Measurements from ENCODE around the gene STK33. TPM values are rescaled to one million over a fixed set of nuclear protein-coding genes. Genes with fewer than 3 reads are reported as not detected.
A peak's percentile ranks its signal among the peaks of the same experiment; 100 is the strongest.

Gene STK33
- total RNA-seq, 3 donors from 2014 or later = 0.90 to 15.1 (median 3.4) TPM

GRCh38 chr11:8357505-8357888 lies 236.5 kb downstream of the STK33 start:
- Histone ChIP-seq H3K4me3 (no peak overlapping the region), H3K9me3 (no peaks in the 10 kb centered on the region), H3K36me3 (ENCODE audit: low read depth) (no peaks in the 10 kb centered on the region), H3K4me1 (ENCODE audit: low read depth) (peaks cover 8% of the 10 kb centered on the region)
- TF ChIP-seq CTCF (IDR thresholded peaks at IDR 0.05) = no peak
- intact Hi-C loops (cut with DNase I, micrococcal nuclease) = no loop called here
- DNase-seq (no peak), ATAC-seq (no peak)

DNA sequence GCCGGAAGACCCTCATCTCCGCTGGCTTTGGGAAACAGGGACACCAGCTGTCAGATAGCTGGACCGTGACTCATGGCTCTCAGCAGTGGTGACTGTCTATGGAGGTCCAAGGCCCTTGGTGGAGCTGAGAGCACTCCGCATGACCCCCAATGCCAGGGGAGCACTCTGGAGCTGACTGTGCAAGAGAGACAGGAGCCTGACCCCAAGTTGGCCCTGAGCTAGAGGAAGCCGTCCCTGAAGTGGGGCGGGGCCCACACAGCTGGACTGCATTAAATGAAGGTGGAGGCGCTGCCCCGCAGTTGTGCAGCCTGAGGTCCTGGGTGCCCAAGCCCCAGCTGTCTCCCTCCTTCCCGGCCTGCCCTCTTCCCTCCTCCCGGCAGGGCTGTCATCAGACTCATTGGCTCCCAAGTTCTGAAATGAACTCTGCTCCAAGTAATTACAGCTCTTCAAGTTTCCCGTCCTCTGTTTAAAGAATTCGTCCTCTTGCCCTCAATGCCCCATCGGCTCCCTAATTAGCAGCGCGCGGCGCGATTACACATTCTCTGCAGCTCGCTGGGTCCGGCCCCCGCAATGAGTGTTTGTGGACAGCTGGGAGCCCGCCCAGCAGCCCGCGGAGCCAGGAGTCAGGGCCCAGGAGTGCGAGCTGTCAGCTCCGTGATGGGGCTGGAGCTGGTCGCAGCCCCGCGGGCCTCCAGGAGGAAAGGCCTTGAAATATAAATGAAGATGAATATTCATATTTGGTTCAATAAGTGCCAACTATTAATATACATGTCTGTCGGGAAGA lies 237.1 kb downstream of the STK33 start:
- TF ChIP-seq CTCF (IDR thresholded peaks at IDR 0.05) = no peak
- ATAC-seq (peak; percentile 38), DNase-seq (peak in 1 of 3 donors; percentile 15)
- no peaks in the 10 kb centered on the region for H3K9me3 ChIP-seq
- no peak overlapping the region for H3K4me3 ChIP-seq
- peaks cover 8% of the 10 kb centered on the region for H3K4me1 ChIP-seq (ENCODE audit: low read depth)
- no peaks in the 10 kb centered on the region for H3K36me3 ChIP-seq (ENCODE audit: low read depth)
- intact Hi-C loops (cut with DNase I, micrococcal nuclease) = no loop called here

GRCh38 chr11:8356216-8356615 lies 237.8 kb downstream of the STK33 start:
- intact Hi-C loops (cut with DNase I, micrococcal nuclease) = no loop called here
- no peak for TF ChIP-seq CTCF (IDR thresholded peaks at IDR 0.05)

GRCh38 chr11:8355416-8355742 lies 238.6 kb downstream of the STK33 start:
- ATAC-seq (no peak), DNase-seq (no peak)
- TF ChIP-seq CTCF (IDR thresholded peaks at IDR 0.05) = no peak
- Histone ChIP-seq H3K36me3 (ENCODE audit: low read depth) (no peaks in the 10 kb centered on the region), H3K9me3 (no peaks in the 10 kb centered on the region), H3K4me1 (ENCODE audit: low read depth) (peaks cover 8% of the 10 kb centered on the region), H3K4me3 (no peak overlapping the region)
- intact Hi-C loops (cut with DNase I, micrococcal nuclease) = no loop called here

More at GRCh38 chr11:8356216-8356615, 237.8 kb downstream of the STK33 start:
- ATAC-seq (no peak), DNase-seq (no peak)
- Histone ChIP-seq H3K36me3 (ENCODE audit: low read depth) (no peaks in the 10 kb centered on the region), H3K9me3 (no peaks in the 10 kb centered on the region), H3K4me1 (ENCODE audit: low read depth) (peaks cover 8% of the 10 kb centered on the region), H3K4me3 (no peak overlapping the region)

GRCh38 chr11:8354622-8355415 lies 239.2 kb downstream of the STK33 start:
- no peak for DNase-seq
- no peak for TF ChIP-seq CTCF (IDR thresholded peaks at IDR 0.05)
- no peaks in the 10 kb centered on the region for H3K9me3 ChIP-seq
- peaks cover 8% of the 10 kb centered on the region for H3K4me1 ChIP-seq (ENCODE audit: low read depth)
- H3K4me3 ChIP-seq = no peak overlapping the region
- peak; percentile 24 for ATAC-seq
- H3K36me3 ChIP-seq (ENCODE audit: low read depth) = no peaks in the 10 kb centered on the region
- intact Hi-C loops (cut with DNase I, micrococcal nuclease) = no loop called here
